GM19438 (cell line): Measurements from ENCODE around the gene CSMD2.
"Not testable (repeated sequence)": the region's sequence is repeated elsewhere in the genome, so short reads cannot be mapped to it uniquely, and the experiment has no call there.

ENCODE experiments used
- ATAC-seq: cut with Tn5 transposase; IDR thresholded peaks from one replicate; pipeline ENCODE4 v1.9.1; 2021; ENCODE audit warnings: low read depth; ENCODE audit not compliant: unreplicated experiment

Gene CSMD2

GRCh38 chr1:33529957-33530356 is 635.1 kb downstream of the CSMD2 start:
- no peak for ATAC-seq

DNA sequence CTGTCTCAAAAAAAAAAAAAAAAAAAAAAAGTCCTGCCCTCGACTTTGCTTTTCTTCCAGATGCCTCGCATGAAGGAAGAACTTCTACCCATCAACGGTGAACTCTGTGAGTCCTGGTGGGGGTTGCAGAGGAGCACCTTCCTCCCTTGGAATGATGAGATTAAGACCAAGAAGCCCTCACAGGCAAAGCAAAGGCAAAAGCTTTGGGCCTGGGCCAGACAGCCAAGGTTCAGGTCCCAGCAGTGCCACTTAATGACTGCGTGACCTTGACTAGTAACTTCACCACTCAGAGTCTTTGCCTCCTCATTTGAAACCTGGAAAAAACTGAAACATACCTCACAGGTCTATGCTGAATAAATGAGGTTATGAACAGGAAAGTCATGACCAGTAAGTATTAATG is 637.1 kb downstream of the CSMD2 start:
- no peak for ATAC-seq

DNA sequence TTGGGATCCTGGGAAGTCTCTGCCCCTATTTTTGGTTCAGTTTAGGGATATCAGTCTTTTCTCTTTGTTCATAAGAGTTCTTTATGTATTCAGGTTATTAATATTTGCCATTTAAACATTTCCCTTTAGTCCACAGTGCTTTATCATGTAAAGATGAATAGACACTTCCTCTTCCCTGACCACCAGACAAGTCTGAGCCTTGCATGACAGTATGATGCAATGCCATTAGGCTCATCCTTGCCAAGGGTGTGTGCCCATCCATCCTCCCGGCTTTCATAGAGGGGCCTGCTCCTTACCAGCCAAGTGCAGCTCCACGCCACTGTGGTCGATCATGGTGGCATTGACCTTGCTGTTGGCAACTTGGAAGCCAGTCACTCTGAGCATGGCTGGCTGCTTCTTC is 640.4 kb downstream of the CSMD2 start:
- no peak for ATAC-seq

DNA sequence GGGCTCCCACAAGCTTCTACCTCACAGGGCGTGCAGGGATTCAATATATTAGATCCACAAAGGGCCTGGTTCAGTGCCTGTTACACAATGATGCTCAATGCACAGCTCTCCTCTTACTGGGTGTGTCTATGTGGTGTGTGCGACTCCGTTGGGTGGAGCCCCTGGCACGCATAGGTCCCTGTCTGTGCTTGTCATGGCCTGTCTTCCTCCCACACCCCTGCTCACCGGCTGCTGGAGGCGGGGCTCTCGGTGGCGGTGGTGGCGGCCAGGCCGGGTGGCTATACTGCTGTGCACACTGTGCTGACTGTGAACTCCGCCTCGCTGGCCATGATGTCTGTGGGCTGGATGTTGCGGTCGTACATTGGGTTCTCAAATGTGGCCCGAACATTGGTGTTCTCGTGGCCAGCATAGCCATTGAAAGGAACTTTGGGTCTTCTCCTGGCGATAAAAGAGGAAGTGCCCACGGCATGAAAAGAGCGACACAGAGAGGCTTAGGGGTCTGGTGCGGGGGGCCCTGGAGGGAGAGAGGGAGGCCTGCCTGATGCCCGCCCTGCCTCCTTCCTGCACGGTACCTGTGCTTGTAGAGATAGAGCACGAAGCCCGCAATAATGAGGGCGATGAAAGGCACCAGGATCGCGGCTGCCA is 645.7 kb downstream of the CSMD2 start:
- ATAC-seq: no peak

DNA sequence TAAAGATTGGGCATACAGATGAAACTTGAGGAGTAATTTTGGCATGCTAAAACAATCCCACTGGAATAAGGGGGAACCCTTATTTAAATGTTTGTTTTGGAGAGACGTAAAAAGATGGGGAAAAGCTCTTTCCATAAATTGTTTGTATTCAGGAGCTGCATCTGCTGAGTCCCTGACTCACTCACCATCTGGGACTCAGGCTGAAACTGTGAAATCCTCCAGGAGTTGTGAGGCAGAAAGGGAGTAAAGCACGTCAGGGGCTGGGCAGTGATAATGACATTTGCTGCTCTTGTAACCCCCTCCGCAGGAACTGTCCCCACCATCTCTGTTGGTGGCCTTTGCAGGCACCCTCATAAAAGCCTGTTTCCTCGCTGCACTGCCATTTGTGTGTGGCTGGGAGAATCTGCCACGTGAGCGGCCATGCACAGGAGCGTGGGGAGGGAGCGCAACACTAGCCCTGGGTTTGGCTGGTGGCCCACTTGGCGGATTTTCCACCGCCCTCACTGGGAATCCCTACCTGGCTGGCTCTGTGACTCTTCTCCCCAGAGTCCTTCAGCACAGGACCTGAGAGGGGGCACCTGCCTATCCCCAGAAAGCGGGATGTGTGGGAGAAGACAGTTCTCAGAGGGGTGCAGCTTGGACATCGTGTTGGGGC is 647.3 kb downstream of the CSMD2 start:
- ATAC-seq: no peak

DNA sequence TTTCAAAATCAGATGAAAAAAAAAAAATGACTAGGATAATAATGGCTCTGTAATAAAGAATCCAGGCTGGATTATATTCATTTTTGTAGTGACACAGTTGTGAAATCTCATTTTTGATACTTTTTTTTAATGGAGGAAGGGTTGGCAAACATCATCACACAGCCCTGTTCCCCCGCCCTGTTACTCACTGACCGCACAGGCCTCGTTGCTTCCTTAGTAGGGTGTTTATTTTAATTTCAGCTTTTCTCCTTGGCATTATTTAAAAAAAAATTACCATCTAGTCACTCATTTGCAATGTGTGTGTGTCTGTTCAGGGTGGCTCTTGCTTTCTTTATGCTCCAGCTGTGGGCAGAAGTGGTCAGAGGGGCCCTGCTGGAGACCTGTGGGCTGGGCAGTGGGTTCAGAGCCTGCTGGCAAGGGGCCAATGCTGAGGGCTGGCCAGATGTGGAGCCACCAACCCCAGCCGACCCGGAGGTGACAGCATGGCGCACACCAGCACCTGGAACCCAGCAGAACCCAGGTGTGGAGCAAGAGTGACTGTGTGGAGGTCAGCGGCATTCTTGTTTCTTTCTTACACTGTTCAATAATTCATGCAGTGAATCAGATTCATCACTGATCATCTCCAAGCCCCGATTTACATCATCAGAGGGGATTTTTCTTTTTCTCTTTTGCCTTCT is 648.0 kb downstream of the CSMD2 start:
- no peak for ATAC-seq

DNA sequence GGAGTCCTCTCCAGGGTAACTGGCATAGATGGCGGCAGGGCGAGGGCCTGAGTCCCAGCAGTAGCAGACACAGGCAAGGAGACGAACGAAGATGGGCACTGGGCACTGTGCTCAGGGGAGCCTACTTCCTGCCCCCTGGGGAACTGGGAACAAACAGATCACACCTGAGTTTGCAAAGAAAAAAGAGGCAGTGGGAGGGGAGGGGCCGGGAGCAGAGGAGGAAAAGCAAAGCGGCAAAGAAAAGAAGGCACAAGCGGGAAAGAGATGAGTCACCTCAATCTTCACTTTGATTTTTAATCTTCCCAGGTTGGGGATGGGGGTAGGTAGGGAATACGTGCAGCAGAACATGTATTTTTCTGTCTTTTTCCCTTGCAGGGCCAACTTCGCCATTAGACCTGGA is 648.6 kb downstream of the CSMD2 start:
- no peak for ATAC-seq

- no peak for ATAC-seq
Observed at GRCh38 chr1:33515607-33516006, 649.4 kb downstream of the CSMD2 start.

GRCh38 chr1:33515112-33515511 is 649.9 kb downstream of the CSMD2 start:
- ATAC-seq: no peak

DNA sequence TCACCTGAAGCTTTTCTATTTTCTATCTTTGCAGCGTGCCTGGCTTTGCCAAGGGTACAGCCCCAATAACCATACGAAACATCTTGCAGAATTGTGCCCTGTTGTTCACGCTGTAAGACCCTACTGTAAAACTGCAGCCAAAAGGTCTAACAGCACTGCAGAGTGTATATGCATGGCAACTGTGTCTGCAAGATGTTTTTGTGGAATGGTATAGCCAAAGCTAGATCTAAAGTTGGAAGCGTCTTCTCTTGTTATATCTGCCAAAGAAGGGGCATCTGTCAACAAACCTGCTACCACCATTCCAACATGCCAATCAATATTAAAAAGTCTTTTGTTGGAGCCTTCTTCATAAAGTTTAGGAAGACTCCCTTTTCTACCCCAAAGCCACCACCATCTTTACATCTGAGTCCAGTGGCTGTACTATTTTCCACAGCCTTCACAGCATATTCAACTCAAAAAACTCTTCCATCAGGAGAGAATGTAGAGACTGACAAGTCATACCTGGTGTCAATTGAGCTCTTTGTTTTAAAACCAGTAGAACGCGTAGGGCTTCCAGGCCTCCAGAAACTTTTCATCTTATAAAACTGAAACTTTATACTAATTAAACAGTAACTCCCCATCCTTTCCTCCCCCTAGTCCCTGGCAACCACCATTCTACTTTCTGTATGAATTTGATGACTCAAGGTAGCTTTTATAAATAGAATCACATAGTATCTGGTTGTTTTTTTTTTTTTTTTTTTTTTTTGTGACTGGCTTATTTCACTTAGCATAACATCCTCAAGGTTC is 652.6 kb downstream of the CSMD2 start:
- no peak for ATAC-seq

DNA sequence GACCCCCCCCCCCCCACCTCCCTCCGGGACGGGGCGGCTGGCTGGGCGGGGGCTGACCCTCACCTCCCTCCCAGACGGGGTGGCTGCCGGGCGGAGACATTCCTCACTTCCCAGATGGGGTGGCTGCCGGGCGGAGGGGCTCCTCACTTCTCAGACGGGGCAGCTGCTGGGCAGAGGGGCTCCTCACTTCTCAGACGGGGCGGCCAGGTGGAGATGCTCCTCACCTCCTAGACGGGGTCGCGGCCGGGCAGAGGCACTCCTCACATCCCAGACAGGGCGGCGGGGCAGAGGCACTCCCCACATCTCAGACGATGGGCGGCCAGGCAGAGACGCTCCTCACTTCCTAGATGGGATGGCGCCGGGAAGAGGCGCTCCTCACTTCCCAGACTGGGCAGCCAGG is 655.8 kb downstream of the CSMD2 start:
- ATAC-seq: not testable (repeated sequence)

DNA sequence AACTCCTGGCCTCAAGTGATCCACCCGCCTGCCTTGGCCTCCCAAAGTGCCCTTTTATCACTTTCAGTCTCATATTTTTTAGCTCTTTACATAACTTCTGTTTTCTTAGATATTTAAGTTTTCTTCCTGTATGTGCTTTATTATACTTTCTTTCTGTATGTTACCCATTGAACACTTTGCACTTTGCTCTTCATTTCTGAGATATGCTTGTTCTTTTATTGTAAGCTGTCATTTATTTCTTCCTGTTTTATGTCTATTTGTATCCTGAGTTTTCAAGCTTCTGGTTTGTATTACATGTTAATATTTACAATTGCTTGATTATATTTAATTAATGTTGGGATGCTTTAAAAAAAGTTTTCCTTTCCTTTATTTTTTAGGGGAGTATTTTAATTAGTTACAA is 656.9 kb downstream of the CSMD2 start:
- ATAC-seq: no peak

DNA sequence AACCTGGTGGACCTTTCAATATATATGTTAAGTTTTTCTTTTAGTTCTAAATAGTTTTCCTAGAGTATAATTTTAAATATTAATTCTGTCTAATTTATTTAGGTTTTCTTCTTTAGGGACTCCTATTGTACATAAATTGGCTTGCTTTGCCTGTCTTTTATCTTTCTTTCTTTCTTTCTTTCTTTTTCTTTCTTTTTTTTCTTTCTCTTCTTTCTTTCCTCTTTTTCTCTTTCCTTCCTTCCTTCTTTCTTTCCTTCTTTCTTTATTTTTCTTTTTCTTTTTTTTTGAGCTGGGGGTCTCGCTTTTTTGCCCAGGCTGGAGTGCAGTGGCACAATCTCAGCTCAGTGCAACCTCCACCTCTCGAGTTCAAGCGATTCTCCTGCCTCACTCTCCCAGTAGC is 657.4 kb downstream of the CSMD2 start:
- ATAC-seq: no peak

- ATAC-seq: no peak
Observed at GRCh38 chr1:33503506-33503905, 661.5 kb downstream of the CSMD2 start.

DNA sequence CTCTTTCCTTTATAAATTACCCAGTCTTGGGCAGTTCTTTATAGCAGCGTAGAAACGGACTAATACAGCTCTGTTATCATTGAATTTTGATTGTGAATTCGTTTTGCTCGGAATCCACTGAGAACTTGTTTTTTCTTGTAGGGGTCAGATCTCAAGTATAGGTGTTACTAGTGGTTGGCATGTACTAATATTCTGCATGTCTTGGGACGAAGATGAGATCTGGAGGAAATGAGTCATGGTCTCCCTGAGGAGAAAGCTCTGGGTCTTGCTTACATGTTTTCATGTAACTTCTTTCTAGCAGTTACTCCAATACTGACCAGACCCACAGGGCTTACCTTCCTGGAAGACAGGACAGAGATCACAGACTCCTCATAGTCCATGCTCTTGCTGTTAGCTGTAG is 662.3 kb downstream of the CSMD2 start:
- no peak for ATAC-seq

DNA sequence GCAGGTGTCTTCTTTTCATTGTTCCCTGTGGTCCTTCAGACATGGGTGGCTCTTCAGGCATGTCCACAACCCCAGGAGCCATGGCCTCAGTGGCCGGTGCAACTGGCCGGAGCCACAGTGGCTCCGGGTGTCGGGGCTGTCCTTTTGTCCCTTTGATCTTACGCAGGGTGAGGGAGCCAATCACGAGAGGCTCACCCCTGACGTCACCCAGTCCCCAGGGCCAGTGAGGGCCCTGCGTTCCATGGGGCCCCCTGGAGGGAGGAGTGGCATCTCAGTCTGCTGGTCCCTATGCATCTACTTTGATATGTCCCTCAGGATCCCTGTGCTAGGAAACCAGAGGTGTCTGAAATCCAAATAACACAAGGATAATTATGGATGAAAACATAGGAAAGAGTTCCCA is 663.3 kb downstream of the CSMD2 start:
- ATAC-seq: no peak

DNA sequence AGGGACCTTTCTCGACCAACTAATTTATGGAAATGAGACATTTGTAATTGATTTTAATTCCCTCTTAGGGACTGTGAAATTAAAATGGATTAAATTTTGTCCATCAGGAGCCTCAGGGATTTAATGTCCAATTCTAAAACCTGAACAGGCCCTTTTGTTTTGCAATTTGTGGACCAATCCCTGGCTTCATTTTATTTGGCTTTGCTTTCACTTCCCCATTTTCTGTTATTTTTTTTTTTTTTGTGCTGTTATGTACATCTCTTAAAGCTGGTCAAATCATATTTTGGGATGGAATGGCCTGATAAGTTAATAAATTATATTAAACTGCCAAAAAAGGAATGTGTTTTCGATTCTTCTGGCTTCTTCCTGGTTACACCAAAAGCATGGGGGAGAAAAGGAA is 663.7 kb downstream of the CSMD2 start:
- no peak for ATAC-seq

DNA sequence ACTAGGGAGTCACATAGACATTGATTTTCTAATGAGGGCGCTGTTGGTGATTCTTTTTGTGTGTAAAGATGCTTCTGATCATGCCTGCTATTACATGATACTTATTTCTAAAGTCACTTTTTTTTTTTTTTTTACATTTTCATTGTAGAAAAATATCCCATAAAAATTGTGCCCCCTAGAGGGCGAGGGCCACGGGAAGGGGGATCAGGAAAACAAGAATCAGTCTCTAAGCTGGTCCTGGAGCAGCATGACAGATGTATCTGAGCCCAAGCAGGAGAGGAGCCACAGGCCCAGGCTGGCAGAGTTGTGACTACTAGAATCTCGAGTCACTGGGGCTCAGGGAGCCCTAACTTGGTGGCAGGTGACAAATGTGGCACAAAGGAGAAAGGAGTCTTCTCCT is 664.5 kb downstream of the CSMD2 start:
- no peak for ATAC-seq

DNA sequence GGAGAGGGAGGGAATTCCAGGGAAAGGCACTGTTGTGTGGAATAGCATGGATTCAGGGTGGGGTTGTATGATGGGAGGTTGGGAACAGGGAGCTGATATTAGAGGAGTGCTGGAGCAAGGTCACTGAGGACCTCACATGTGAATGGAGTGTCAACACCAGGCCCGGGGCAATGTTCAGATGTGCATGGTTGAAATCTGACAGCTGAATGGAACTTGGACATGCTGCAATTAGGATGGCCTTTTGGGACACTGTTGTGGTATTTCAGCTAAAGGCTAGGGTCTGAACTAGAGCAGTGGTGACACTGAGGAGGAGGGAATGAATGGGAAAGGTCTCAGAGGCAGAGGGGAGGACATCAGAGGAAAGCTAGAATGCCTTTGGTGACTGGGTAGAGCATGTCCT is 667.6 kb downstream of the CSMD2 start:
- ATAC-seq: no peak

DNA sequence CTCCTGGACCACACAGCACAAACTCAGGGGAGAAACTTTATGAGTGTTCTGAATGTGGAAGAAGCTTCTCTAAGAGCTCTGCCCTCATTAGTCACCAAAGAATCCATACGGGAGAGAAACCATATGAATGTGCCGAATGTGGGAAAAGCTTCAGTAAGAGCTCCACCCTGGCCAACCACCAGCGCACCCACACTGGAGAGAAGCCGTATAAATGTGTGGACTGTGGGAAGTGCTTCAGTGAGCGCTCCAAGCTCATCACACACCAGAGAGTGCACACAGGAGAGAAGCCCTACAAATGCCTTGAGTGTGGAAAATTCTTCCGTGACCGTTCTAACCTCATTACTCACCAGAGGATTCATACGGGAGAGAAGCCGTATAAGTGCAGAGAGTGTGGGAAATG is 670.1 kb downstream of the CSMD2 start:
- ATAC-seq: no peak

DNA sequence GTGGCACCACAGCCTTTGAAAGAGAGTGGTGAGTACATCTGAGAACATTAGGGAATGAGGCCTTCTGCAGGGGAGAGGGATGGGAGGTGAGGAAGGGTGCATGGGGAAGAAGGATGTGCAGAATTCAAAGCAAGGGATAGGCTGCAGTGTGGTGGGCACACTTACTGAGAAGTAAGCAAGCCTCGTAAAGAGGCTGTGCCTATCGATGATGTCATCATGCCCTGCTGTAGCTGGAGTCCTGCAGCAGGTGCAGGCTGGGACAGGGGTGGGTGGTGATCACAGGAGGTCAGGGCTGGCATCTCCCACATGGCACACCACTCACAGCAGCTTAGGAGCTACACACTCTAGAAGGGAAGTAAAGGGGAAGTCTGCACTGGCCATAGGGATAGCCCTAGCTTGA is 676.4 kb downstream of the CSMD2 start:
- ATAC-seq: no peak
